ENCODE results near the gene ZRANB1. TPM values are rescaled to one million over a fixed set of nuclear protein-coding genes. Genes with fewer than 3 reads are reported as not detected.

Gene ZRANB1
- total RNA-seq, 4 donors from 2014 or later: 35.5 to 48.7 (median 44.3) TPM

DNA sequence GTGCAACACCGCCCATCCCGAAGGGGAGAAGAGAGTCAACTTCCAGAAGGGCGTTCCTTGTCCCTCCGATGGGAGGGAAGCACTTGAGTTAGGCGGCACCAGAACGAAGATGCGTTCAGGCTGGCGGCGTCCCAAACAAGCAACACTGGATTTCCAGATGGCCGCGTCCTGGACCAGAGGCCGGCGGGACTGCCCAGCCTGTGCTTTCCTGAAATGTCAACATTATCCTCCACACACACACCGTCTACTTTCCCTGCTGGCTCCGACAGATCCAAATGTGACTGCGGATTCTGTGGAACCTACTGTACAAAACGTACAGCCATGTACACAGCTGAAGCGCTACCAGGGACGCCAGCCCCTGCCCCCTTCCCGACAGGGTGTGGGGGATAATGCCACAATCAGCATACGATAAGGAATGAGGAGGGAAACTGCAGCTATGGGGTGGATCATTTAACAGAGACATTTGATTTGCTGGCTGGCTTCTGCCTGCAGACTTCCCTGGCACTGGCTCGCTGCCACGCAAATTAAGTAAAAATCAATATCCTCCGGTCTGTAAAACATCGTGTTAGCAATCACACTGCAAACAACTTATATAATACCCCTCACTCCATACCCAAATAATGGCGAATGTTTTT, 82.1 kb downstream of the ZRANB1 start:
- peak; percentile 57 for ATAC-seq
- no peaks in the 10 kb centered on the region for H3K9me3 ChIP-seq
- peak overlapping the region in 3 of 4 donors; percentile 21 to 61 (median 57) for H3K27ac ChIP-seq
- TF ChIP-seq POLR2AphosphoS5 (IDR thresholded peaks at IDR 0.05) (no peak), EP300 (IDR thresholded peaks at IDR 0.05) (no peak), CTCF (IDR thresholded peaks at IDR 0.05) (no peak), POLR2A (IDR thresholded peaks at IDR 0.05) (no peak)
- 25 to 27% methylated on average over 14 to 17 of the region's 26 CpGs for WGBS, 2 donors (ENCODE audit: low coverage in 1 of 2)
- peaks cover 0 to 27% of the 10 kb centered on the region in 2 donors for H3K36me3 ChIP-seq
- no peaks in the 10 kb centered on the region for H3K27me3 ChIP-seq
- H3K4me3 ChIP-seq: no peak overlapping the region
- H3K4me1 ChIP-seq: peaks cover 0 to 80% (median 9%) of the 10 kb centered on the region in 3 donors

GRCh38 chr10:125024497-125025234, 82.7 kb downstream of the ZRANB1 start:
- peaks cover 0 to 81% (median 9%) of the 10 kb centered on the region in 3 donors for H3K4me1 ChIP-seq
- WGBS, 2 donors (ENCODE audit: low coverage in 1 of 2): 49 to 58% methylated on average over 9 to 16 of the region's 16 CpGs
- no peak for ATAC-seq
- peak overlapping the region in 3 of 4 donors; percentile 21 to 61 (median 57) for H3K27ac ChIP-seq
- no peaks in the 10 kb centered on the region for H3K27me3 ChIP-seq
- peaks cover 0 to 27% of the 10 kb centered on the region in 2 donors for H3K36me3 ChIP-seq
- TF ChIP-seq EP300 (IDR thresholded peaks at IDR 0.05): no peak
- TF ChIP-seq POLR2A (IDR thresholded peaks at IDR 0.05): no peak
- TF ChIP-seq CTCF (IDR thresholded peaks at IDR 0.05): no peak
- no peak for TF ChIP-seq POLR2AphosphoS5 (IDR thresholded peaks at IDR 0.05)
- H3K4me3 ChIP-seq: no peak overlapping the region
- no peaks in the 10 kb centered on the region for H3K9me3 ChIP-seq

- ATAC-seq: no peak
- peaks cover 0 to 86% (median 9%) of the 10 kb centered on the region in 3 donors for H3K4me1 ChIP-seq
- no peaks in the 10 kb centered on the region for H3K27me3 ChIP-seq
- peaks cover 0 to 27% of the 10 kb centered on the region in 2 donors for H3K36me3 ChIP-seq
- H3K9me3 ChIP-seq: no peaks in the 10 kb centered on the region
- no peak overlapping the region for H3K4me3 ChIP-seq
- no peak for TF ChIP-seq CTCF (IDR thresholded peaks at IDR 0.05)
- TF ChIP-seq POLR2AphosphoS5 (IDR thresholded peaks at IDR 0.05): no peak
- TF ChIP-seq POLR2A (IDR thresholded peaks at IDR 0.05): no peak
- TF ChIP-seq EP300 (IDR thresholded peaks at IDR 0.05): no peak
- WGBS, 2 donors (ENCODE audit: low coverage in 1 of 2): 50 to 63% methylated on average over 12 of the region's 12 CpGs
- H3K27ac ChIP-seq: no peak overlapping the region
Measured at GRCh38 chr10:125025341-125025740, 83.4 kb downstream of the ZRANB1 start.

GRCh38 chr10:125026036-125026931, 84.4 kb downstream of the ZRANB1 start:
- ATAC-seq: no peak
- peaks cover 0 to 82% (median 9%) of the 10 kb centered on the region in 3 donors for H3K4me1 ChIP-seq
- 87% methylated on average over 3 of the region's 51 CpGs; no CpG with 5 or more reads in 1 of the 2 donors for WGBS, 2 donors (ENCODE audit: low coverage in 1 of 2)
- no peaks in the 10 kb centered on the region for H3K27me3 ChIP-seq
- peaks cover 0 to 27% of the 10 kb centered on the region in 2 donors for H3K36me3 ChIP-seq
- no peak overlapping the region for H3K4me3 ChIP-seq
- TF ChIP-seq CTCF (IDR thresholded peaks at IDR 0.05): no peak
- TF ChIP-seq EP300 (IDR thresholded peaks at IDR 0.05): no peak
- no peak for TF ChIP-seq POLR2A (IDR thresholded peaks at IDR 0.05)
- no peaks in the 10 kb centered on the region for H3K9me3 ChIP-seq
- no peak overlapping the region for H3K27ac ChIP-seq

Measured in gastroesophageal sphincter (tissue), 4 donors.